Kidney epithelial cell (primary cell): ENCODE data around the gene SAMD4A. TPM values are rescaled to one million over a fixed set of nuclear protein-coding genes. Genes with fewer than 3 reads are reported as not detected.

Source experiments
- DNase-seq: peaks from one replicate; pipeline ENCODE4 v3.0.0-alpha.2; 2010; ENCODE audit warnings: low read depth
- H3K27me3 ChIP-seq: 2 replicates; pipeline ENCODE4 v1.6.0; 2011; ENCODE audit warnings: low read length; ENCODE audit not compliant: control insufficient read depth, insufficient read depth
- H3K36me3 ChIP-seq: 2 replicates; pipeline ENCODE4 v1.5.1; 2011; ENCODE audit warnings: low read length; ENCODE audit not compliant: control insufficient read depth, insufficient read depth
- H3K4me3 ChIP-seq: 2 replicates; pipeline ENCODE4 v1.5.1; 2011; ENCODE audit warnings: low read depth, mild to moderate bottlenecking, control low read depth, low read length
- CTCF ChIP-seq: IDR thresholded peaks from 2 replicates; pipeline ENCODE4 v1.5.1; 2011; ENCODE audit warnings: mild to moderate bottlenecking, moderate library complexity, low read length, control low read depth, inconsistent platforms; ENCODE audit not compliant: insufficient read depth, poor library complexity, severe bottlenecking
- total RNA-seq: library from RNA; depleted of rRNA; stranded (reverse); fragments of >200 nt; gene quantifications from 2 replicates; pipeline ENCODE4 v1.2.3, GENCODE V29; 2015

The SAMD4A gene
- total RNA-seq, 1 donor from 2014 or later: 14.5 TPM

- TF ChIP-seq CTCF: no peak
- Histone ChIP-seq H3K4me3 (no peak overlapping the region), H3K27me3 (no peaks in the 10 kb centered on the region), H3K36me3 (no peaks in the 10 kb centered on the region)
- DNase-seq: no peak
Observed at GRCh38 chr14:54625112-54625511, 58.2 kb downstream of the SAMD4A start.

- no peak for TF ChIP-seq CTCF
- DNase-seq: no peak
- Histone ChIP-seq H3K36me3 (no peaks in the 10 kb centered on the region), H3K27me3 (no peaks in the 10 kb centered on the region), H3K4me3 (no peak overlapping the region)
Observed at GRCh38 chr14:54627219-54627539, 60.3 kb downstream of the SAMD4A start.

GRCh38 chr14:54627540-54628363, 60.8 kb downstream of the SAMD4A start:
- no peaks in the 10 kb centered on the region for H3K27me3 ChIP-seq
- no peak overlapping the region for H3K4me3 ChIP-seq
- no peak for DNase-seq
- TF ChIP-seq CTCF: no peak
- no peaks in the 10 kb centered on the region for H3K36me3 ChIP-seq

- no peak for TF ChIP-seq CTCF
- DNase-seq: no peak
- Histone ChIP-seq H3K36me3 (no peaks in the 10 kb centered on the region), H3K27me3 (no peaks in the 10 kb centered on the region), H3K4me3 (no peak overlapping the region)
Observed at GRCh38 chr14:54629183-54629582, 62.3 kb downstream of the SAMD4A start.

- no peaks in the 10 kb centered on the region for H3K36me3 ChIP-seq
- no peak for DNase-seq
- no peak for TF ChIP-seq CTCF
- H3K27me3 ChIP-seq: no peaks in the 10 kb centered on the region
- no peak overlapping the region for H3K4me3 ChIP-seq
Observed at GRCh38 chr14:54629635-54630360, 62.9 kb downstream of the SAMD4A start.
